Kidney glomerular epithelial cell (primary cell): ENCODE measurements around the gene COL18A1.

ENCODE experiments used
- DNase-seq: peaks from one replicate; lab custom pipeline; 2025; lab: John Stamatoyannopoulos, UW

The COL18A1 gene

GRCh38 chr21:45536301-45537081, 131.5 kb downstream of the COL18A1 start:
- DNase-seq, result no peak

- DNase-seq, result no peak
Measured at GRCh38 chr21:45537111-45537745, 132.3 kb downstream of the COL18A1 start.

DNA sequence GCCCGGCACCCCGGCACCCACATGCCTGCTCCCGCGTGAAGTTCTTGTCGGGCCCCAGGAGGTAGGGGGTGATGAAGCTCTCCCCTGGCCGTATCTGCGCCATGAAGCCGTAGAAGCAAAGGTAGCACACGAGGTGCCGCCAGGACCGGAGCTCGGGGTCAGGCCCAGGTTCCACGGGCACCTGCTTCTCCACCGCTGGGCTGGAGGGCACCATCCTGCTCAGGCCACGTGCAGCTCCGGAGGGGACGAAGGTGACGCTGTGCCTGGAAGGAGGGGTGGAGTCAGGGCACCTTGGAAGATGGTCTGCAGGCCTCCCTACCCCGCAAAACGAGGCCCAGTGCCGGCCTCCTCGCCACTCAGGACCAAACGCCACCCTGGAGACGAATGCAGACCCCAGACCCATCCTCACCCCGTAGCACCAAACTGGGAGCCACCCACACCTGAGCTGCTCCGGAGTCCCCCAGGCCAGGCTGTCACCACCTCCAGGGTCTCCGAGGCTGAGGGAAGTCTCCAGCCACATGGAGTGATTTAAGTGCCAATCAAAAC, 132.9 kb downstream of the COL18A1 start:
- no peak for DNase-seq

DNA sequence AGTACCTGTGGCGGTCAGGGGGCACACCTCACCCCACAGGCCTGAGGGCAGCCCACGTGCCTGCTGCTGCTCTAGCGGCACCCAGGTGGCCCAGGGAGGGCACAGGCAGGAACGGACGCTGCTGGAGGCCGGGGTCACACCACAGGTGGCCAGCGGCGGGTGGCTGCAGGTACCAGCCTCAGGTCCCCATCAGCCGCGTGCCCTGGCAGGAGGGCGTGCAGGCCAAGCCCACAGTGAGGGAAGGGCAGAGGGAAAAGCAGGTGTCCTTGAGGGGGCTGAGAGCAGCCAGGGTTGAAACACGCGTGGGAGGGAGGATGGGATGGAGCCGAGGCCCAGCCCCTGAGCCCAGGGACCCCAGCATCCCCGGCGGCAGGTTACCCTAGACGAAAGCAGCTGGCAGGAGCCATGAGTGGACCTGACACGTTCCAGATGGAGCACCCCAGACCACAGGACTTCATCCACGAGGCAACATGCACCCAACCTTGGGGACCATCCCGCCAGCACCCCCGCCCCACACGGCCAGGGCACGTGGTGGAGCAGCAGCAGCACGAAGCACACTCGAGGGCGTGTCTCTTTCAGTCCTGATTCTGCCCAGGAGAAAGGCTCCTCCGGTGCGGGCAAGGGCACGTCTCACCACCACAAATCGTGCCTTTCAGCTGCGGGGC, 133.5 kb downstream of the COL18A1 start:
- DNase-seq, result no peak

GRCh38 chr21:45539046-45539795, 134.3 kb downstream of the COL18A1 start:
- no peak for DNase-seq

DNA sequence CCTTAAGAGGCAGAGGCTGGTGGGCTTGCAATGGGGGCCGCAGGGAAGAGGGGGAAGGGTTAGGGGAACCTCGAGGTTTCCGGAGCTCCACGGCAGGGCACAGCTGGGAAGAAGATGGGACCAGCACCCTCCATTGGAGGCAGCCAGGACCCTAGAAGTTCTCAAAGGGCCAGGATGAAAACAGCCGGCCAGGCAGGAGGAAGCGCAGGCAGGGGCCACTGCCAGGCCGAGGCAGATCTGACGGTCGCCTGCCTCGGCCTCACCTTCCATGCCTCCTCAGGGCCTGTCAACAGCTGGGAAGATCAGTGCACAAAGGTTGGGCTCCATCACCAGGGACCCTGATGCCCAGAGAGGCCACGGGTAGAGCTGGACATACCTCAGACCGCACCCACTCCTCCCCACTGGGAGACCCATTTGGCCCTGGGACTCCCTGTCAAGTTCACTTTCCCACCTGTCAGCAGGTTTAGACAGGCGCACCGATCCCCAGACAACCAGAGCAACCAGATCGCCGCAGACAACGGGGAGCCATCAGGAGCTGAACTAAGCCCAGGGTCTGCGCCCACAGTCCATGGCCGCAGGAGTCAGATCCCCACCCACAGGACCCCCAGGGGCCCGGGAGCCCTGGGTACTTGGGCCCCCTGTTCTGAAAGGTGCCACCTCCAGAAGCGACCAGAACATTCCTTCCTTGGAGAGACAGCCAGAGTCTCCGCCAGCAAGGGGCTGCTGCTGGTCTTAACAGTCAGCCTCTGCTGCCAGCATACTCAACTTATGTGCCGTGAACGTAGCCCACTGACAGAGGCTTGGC, 135.0 kb downstream of the COL18A1 start:
- no peak for DNase-seq

DNA sequence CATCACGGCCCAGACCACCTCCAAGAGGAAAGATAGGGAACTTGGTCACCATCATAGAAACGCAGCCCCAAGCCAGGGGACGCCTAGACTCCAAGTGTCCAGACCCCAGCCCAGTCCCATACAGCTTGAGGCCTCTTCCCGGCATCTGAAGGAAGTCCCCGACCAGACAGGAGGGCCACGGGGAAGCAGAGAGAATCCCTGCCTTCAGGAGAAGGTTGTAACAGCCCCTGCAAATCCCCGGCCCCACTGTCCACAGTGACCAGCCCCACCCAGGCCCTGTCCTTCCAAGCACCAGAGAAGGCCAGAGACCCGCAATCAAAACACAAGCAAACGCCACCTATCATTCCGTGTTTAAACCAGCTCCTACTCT, 135.6 kb downstream of the COL18A1 start:
- DNase-seq, result no peak

DNA sequence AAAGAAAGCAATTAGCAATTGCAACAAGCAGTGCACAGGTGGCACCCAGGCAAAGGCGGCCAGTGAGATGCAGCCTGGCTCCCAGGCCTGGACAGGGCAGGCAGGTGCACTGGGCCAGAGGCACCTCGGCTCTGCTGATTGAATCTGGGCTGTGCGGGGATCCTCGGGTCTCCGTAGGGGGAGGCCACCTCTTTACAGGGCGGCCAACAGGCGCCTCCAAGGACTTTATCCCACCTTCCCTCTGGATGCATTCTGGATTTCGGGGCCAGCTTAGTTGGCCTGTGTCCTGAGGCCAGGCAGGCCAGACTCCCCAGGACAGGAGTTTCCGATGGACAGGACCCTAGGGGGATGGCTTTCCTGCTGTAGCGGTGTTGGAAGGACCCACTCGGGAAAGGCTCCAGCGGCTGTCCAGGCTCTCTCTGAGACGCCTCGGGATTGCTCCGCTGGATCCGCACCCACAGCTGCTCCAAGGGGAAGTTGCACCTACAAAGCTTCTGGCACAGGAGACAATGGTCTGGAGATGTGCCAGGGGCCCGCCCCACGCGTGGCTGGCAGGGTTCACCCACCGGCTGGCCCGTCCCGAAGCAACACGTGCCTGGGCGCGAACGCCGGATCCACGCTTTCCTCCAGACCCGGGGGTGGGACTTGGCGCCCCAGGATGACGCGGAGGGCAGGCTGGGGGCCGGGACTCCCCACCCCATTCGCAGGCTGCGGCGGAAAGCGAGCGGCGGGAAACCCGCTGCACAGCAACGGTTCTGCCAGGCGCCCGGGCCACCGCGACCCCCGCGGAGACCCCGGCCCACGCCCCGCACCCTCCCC, 136.5 kb downstream of the COL18A1 start:
- peak; percentile 29 for DNase-seq

- DNase-seq, result peak; percentile 6
Measured at GRCh38 chr21:45542242-45542666, 137.3 kb downstream of the COL18A1 start, which contains the start of gene SLC19A1. Gene SLC19A1, minus strand, starts transcription at chr21:45542440. Its CDS starts 4,481 bp downstream, at chr21:45537959.

DNA sequence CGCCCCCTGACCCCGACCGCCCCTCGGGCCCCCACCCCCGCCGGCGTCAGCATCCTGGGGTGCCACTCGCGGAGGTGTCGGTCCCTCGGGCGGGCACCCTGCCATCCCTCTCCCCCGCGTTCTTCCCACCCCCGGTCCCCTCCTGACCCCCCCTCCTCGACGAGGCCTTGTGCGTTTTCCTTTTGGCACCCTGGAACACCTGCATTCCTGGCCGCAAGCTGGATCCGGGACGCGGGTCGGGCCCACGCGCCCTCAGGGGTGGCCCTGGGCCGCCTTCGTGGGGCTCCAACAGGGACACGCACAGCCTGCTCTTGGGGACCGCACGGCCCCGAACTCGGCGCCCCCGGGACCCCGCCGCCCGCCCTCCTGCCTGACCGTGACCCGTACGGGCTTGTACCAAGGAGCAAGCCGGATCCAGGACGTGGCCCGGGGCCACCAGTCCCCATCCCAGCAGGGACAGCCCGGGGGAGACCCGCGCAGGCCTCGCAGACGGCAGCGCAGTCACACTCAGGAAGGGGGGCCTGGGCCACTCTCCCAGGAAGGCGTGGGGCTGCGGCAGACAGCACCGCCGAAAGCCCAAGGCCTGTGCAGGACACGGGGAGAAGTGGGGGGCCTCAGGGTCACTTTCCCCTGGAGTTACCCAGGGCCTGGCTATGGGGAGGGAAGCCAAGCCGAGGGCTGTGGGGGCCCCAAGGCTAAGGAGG, 137.9 kb downstream of the COL18A1 start:
- DNase-seq, result no peak

DNA sequence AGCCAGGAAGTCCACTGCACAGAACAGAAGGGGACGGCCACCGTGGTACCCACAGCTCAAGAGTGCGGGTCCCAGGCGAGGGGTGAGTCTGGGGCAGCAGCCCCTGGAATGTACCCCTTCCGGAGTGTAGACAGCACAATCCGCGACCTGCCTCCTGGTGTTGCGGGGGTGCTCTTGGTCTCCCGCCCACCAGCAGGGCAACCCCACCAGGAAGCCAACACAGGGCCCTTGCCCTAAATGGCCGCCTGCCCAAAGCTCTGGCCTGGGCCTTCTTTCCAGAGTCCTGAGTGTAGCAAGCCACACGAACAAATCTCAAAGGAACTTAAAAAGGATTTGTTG, 138.4 kb downstream of the COL18A1 start:
- DNase-seq, result no peak

DNA sequence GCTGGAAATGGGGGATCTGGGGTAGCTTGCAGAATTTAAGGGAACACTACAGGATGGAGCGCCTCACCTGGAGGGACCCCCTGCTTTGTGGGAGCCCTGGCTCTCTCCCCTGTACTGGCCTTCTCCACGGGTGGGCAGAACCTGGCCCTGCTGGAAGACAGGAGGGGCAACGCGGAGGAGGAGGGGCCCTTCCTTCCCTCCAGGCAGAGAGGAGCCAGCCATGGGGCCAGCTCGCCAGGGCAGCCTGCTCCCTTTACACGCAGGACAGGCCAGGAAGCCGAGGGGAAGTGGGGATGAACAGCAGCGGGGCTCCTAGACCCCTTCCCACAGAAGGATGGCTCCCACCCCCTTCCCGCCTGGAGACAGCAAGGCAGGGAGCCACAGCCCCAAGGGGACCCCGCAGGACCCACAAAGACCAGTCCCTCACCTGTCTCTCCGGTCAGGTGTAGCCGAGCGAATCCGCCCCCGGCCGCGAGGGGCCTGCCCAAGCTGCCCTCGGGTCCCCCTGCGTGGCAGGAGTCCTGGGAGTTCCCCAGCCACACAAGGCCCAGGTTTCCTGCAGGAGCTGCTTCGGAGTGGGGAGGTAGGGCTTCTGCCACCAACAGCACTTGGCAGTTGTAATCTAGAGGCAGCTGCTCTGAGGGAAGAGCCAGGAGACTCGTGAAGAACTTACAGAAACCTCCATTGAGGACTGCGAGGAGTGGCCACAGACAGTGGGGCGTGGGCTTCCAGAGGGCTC, 138.9 kb downstream of the COL18A1 start:
- no peak for DNase-seq

DNA sequence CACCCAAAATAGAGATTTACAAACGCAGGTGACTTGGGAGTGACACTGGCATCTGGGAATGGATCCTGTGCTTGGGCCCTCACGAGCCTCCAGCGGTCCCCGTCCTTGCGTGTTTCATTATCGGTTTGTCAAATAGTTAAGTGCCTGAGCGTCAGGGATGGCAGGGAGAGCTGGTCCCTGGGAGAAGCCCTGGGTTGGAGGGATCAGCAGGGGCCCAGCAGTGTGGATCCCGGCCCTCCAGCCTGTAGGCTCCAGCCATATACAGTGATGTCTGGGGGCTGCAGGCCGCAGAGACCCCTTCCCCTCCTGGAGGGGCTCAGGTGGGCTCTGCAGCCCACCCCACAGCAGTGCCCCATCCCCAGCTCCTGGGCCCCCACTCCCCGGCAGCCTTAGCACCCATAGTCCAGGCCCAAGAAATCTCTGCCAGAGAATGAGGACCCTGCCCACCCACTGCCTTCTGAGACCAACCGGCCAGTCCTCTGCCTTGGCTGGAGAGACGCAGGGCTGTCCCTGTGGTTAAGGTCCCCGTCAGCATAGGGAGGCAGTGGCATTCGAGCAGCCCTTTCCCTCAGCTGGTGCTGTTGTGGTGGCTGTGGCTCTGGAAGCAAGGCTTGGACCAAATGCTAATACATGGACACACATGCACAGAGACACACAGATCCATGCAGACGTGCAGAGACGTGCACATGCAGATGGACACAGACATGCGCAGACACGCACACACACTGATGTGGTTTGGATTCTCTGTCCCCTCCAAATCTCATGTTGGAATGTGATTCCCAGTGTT, 139.7 kb downstream of the COL18A1 start:
- DNase-seq, result no peak

- no peak for DNase-seq
Measured at GRCh38 chr21:45545236-45545570, 140.2 kb downstream of the COL18A1 start.

GRCh38 chr21:45545691-45546531, 140.9 kb downstream of the COL18A1 start:
- DNase-seq, result no peak

DNA sequence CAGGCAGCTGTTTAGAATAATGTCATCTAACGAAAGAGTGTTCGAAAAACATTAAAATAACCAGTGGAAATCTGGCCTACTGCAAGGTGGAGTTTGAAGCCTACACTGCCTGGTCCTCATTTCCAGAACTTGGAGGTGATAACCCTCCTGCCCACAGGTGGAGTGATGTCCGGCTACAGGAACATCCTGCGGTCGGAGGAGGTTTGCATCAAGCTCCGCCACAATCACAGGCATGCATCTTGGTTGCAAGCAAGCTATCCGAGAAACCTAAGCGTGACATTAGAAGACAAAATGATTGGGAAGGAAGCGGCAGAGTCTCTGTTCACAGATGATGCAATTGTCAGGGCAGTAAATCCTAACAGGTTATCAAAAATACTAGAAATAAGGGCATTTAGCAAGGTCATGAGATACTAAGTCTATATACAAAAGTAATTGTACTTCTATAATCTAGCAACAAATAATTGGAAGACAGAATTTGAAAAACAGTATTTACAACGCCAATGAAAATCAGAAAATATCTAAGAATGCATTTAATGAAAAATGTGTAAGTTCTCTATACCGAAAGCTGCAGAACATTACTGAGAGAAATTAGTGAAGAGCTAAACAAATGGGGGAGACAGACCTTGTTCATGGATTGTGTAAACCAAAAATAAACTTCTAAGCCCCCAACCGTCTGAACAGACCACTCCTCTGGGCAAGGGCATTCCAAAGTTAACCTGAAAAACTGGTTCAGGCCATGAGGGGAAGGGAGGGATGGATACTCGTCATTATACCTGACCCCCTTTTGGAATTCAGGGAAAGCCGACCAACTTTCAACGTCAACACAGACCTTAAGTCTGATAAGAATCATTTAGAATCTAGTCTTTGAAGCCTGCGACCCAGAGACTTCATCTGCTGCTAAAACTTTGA, 141.9 kb downstream of the COL18A1 start:
- DNase-seq, result no peak
